ENCODE results near the gene ASCL1. TPM values are rescaled to one million over a fixed set of nuclear protein-coding genes. Genes with fewer than 3 reads are reported as not detected.

ASCL1 gene
- total and polyA plus RNA-seq, 2 donors (not counting 1 experiment from before 2014, with no cell fraction given), result not detected

- Histone ChIP-seq H3K79me2 (ENCODE audit: control insufficient read depth, insufficient read depth, low read length) (no peaks in the 10 kb centered on the region), H3K9me3 (ENCODE audit: control insufficient read depth, insufficient read depth, low read depth, low read length) (no peaks in the 10 kb centered on the region), H2AFZ (ENCODE audit: low read length) (no peak overlapping the region), H3K27ac (ENCODE audit: insufficient read depth, low read length) (no peak overlapping the region), H3K36me3 (ENCODE audit: control insufficient read depth, insufficient read depth, low read length) (no peaks in the 10 kb centered on the region), H3K4me2 (ENCODE audit: extremely low read depth, insufficient read depth, low read length) (no peak overlapping the region), H3K4me3 (replicated peaks in 1 of 4; ENCODE audit: control extremely low read depth in 1 of 4, insufficient read depth in 1 of 4, low read depth in 3 of 4, low read length in 4 of 4) (no peak overlapping the region), H3K27me3 (ENCODE audit: control insufficient read depth, insufficient read depth, low read length) (no peaks in the 10 kb centered on the region), H4K20me1 (ENCODE audit: control insufficient read depth, extremely low read depth, insufficient read depth, low read length) (no peaks in the 10 kb centered on the region), H3K9ac (ENCODE audit: insufficient read depth, low read length) (no peak overlapping the region), H3K4me1 (ENCODE audit: control insufficient read depth, extremely low read depth, insufficient read depth, low read length) (no peaks in the 10 kb centered on the region)
- TF ChIP-seq EZH2 (IDR thresholded peaks at IDR 0.05; ENCODE audit: low read length, missing control alignments) (no peak), CTCF (conservative IDR thresholded peaks at IDR 0.05 in 1 of 2, IDR thresholded peaks at IDR 0.05 in 1 of 2; ENCODE audit: low read depth in 1 of 2, low read length in 2 of 2) (no peak)
- no peak for DNase-seq (ENCODE audit: low read depth in 2 of 2)
Observed at GRCh38 chr12:102964872-102965271, 7.4 kb downstream of the ASCL1 start.

GRCh38 chr12:102965281-102966155 lies 8.0 kb downstream of the ASCL1 start:
- no peaks in the 10 kb centered on the region for H3K36me3 ChIP-seq (ENCODE audit: control insufficient read depth, insufficient read depth, low read length)
- H3K27me3 ChIP-seq (ENCODE audit: control insufficient read depth, insufficient read depth, low read length), result no peaks in the 10 kb centered on the region
- H4K20me1 ChIP-seq (ENCODE audit: control insufficient read depth, extremely low read depth, insufficient read depth, low read length), result no peaks in the 10 kb centered on the region
- H3K9me3 ChIP-seq (ENCODE audit: control insufficient read depth, insufficient read depth, low read depth, low read length), result no peaks in the 10 kb centered on the region
- no peak overlapping the region for H3K4me2 ChIP-seq (ENCODE audit: extremely low read depth, insufficient read depth, low read length)
- H3K79me2 ChIP-seq (ENCODE audit: control insufficient read depth, insufficient read depth, low read length), result no peaks in the 10 kb centered on the region
- no peak overlapping the region for H3K9ac ChIP-seq (ENCODE audit: insufficient read depth, low read length)
- no peak overlapping the region for H3K4me3 ChIP-seq (replicated peaks in 1 of 4; ENCODE audit: control extremely low read depth in 1 of 4, insufficient read depth in 1 of 4, low read depth in 3 of 4, low read length in 4 of 4)
- H3K27ac ChIP-seq (ENCODE audit: insufficient read depth, low read length), result no peak overlapping the region
- no peaks in the 10 kb centered on the region for H3K4me1 ChIP-seq (ENCODE audit: control insufficient read depth, extremely low read depth, insufficient read depth, low read length)
- DNase-seq (ENCODE audit: low read depth in 2 of 2), result no peak
- no peak overlapping the region for H2AFZ ChIP-seq (ENCODE audit: low read length)
- no peak for TF ChIP-seq CTCF (conservative IDR thresholded peaks at IDR 0.05 in 1 of 2, IDR thresholded peaks at IDR 0.05 in 1 of 2; ENCODE audit: low read depth in 1 of 2, low read length in 2 of 2)
- TF ChIP-seq EZH2 (IDR thresholded peaks at IDR 0.05; ENCODE audit: low read length, missing control alignments), result no peak

- Histone ChIP-seq H4K20me1 (ENCODE audit: control insufficient read depth, extremely low read depth, insufficient read depth, low read length) (no peaks in the 10 kb centered on the region), H3K4me1 (ENCODE audit: control insufficient read depth, extremely low read depth, insufficient read depth, low read length) (no peaks in the 10 kb centered on the region), H3K36me3 (ENCODE audit: control insufficient read depth, insufficient read depth, low read length) (no peaks in the 10 kb centered on the region), H3K4me3 (replicated peaks in 1 of 4; ENCODE audit: control extremely low read depth in 1 of 4, insufficient read depth in 1 of 4, low read depth in 3 of 4, low read length in 4 of 4) (no peak overlapping the region), H2AFZ (ENCODE audit: low read length) (no peak overlapping the region), H3K27ac (ENCODE audit: insufficient read depth, low read length) (no peak overlapping the region), H3K4me2 (ENCODE audit: extremely low read depth, insufficient read depth, low read length) (no peak overlapping the region), H3K9ac (ENCODE audit: insufficient read depth, low read length) (no peak overlapping the region), H3K9me3 (ENCODE audit: control insufficient read depth, insufficient read depth, low read depth, low read length) (no peaks in the 10 kb centered on the region), H3K79me2 (ENCODE audit: control insufficient read depth, insufficient read depth, low read length) (no peaks in the 10 kb centered on the region), H3K27me3 (ENCODE audit: control insufficient read depth, insufficient read depth, low read length) (no peaks in the 10 kb centered on the region)
- no peak for DNase-seq (ENCODE audit: low read depth in 2 of 2)
- TF ChIP-seq CTCF (conservative IDR thresholded peaks at IDR 0.05 in 1 of 2, IDR thresholded peaks at IDR 0.05 in 1 of 2; ENCODE audit: low read depth in 1 of 2, low read length in 2 of 2) (no peak), EZH2 (IDR thresholded peaks at IDR 0.05; ENCODE audit: low read length, missing control alignments) (no peak)
Observed at GRCh38 chr12:102966200-102966863, 8.9 kb downstream of the ASCL1 start.

All from fibroblast of lung (primary cell).